ACC112 (cell line): ENCODE measurements around the gene ZSWIM6.
A peak's percentile ranks its signal among the peaks of the same experiment; 100 is the strongest.

Experiments used
- H2AFZ ChIP-seq: fragments of 200-600 bp; sonication (generic); one replicate; pipeline ENCODE4 v1.6.0; 2017; ENCODE audit warnings: antibody characterized with exemption, low read length; ENCODE audit not compliant: unreplicated experiment
- H3K27ac ChIP-seq: fragments of 200-600 bp; sonication (generic); 2 replicates; pipeline ENCODE4 v1.5.1; 2014; ENCODE audit warnings: low read depth, mild to moderate bottlenecking, antibody characterized with exemption, low read length, moderate library complexity
- H3K27me3 ChIP-seq: fragments of 200-600 bp; sonication (generic); 2 replicates; pipeline ENCODE4 v1.6.1; 2014; ENCODE audit warnings: mild to moderate bottlenecking, antibody characterized with exemption, low read length, moderate library complexity, mixed read lengths; ENCODE audit not compliant: insufficient read depth
- H3K36me3 ChIP-seq: fragments of 200-600 bp; sonication (generic); 2 replicates; pipeline ENCODE4 v1.6.1; 2016; ENCODE audit warnings: mild to moderate bottlenecking, antibody characterized with exemption, low read length, moderate library complexity, mixed read lengths; ENCODE audit not compliant: insufficient read depth
- H3K4me1 ChIP-seq: fragments of 200-600 bp; sonication (generic); one replicate; pipeline ENCODE4 v1.6.1; 2016; ENCODE audit warnings: low read length, mixed read lengths; ENCODE audit not compliant: insufficient read depth, unreplicated experiment, control insufficient read depth
- H3K4me3 ChIP-seq: fragments of 200-600 bp; sonication (generic); 2 replicates; pipeline ENCODE4 v1.5.1; 2014; ENCODE audit warnings: mild to moderate bottlenecking, low read depth, low read length
- H3K79me2 ChIP-seq: fragments of 200-600 bp; sonication (generic); one replicate; pipeline ENCODE4 v1.6.0; 2016; ENCODE audit warnings: low read length; ENCODE audit not compliant: control insufficient read depth, unreplicated experiment, insufficient read depth

The ZSWIM6 gene

DNA sequence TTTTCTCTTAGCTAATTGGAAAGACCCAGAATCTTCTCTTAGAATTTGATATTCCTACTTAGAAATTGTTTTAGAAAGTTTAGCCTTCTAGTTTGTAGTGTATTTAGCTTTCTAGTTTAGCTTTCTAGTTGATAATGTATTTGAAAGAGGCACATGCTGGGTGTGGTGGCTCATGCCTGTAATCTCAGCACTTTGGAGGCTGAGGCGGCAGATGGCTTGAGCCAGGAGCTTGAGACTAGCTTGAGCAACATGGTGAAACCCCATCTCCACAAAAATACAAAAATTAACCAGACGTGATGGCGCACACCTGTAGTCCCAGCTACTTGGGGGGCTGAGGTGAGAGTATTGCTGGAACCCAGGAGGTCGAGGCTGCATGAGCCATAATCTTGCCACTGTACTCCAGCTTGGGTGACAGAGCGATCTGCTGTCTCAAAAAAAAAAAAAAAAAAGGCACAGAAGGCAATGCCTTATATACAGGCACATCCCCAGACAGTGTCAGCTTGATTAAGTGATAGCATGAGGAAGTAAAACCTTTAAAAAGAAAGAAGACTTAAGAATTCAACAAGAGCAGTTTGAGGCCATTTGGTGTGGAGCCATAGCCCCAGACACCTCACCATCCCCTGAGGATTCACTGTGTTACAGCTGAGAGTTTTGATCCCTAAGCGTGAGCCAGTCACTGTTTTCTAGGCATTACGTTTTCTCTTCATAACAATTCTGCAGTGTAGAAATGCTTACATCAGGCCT, 34.6 kb downstream of the ZSWIM6 start:
- Histone ChIP-seq H3K36me3 (no peaks in the 10 kb centered on the region), H3K27ac (no peak overlapping the region), H3K4me3 (no peak overlapping the region), H3K79me2 (peaks cover 79% of the 10 kb centered on the region), H3K4me1 (peaks cover 7% of the 10 kb centered on the region), H2AFZ (no peak overlapping the region), H3K27me3 (no peaks in the 10 kb centered on the region)

DNA sequence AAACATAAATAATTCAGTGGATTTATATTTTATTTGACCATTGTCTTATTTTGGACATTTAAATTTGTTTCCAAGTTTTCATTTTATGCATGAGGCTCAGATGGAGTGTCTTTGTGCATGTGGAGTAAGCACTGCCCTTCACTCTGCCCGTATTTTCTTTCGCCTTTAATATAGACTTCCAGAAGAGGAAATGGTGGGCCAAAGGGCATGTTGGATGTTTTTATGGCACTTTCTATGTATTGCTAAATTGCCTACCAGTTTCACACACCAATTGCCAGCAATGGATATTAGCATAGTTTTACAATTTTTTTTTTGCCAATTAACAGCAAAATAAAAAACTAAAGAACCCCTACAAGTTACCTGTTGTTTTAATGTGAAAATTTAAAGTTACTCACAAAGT, 38.4 kb downstream of the ZSWIM6 start:
- no peak overlapping the region for H3K27ac ChIP-seq
- no peak overlapping the region for H2AFZ ChIP-seq
- H3K79me2 ChIP-seq = peaks cover 68% of the 10 kb centered on the region
- H3K27me3 ChIP-seq = no peaks in the 10 kb centered on the region
- 0 out of 2 replicates have a peak, but pooled peaks cover 2% of the 10 kb centered on the region for H3K36me3 ChIP-seq
- H3K4me1 ChIP-seq = no peaks in the 10 kb centered on the region
- H3K4me3 ChIP-seq = no peak overlapping the region

DNA sequence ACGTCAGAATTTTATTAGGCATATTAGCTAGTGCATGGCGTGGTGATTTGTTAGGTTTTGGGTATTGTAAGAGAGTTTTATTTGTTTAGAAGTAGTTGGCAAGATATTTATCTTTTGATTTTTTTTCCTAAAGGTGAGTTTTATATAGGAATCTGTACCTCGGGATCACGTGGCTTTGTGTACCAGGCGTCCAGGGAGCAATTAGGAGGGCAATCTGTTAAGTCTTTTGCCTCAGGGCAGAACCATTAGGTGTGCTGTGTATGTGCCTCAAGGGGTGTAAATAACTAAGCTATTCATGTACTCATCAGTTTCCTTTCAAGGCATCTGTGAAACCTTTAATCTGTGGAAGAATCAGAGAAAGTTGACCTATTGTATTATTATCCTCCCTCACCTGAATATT, 39.4 kb downstream of the ZSWIM6 start:
- Histone ChIP-seq H3K4me1 (no peaks in the 10 kb centered on the region), H3K4me3 (no peak overlapping the region), H3K36me3 (0 out of 2 replicates have a peak, but pooled peaks cover 2% of the 10 kb centered on the region), H2AFZ (no peak overlapping the region), H3K27me3 (no peaks in the 10 kb centered on the region), H3K79me2 (peaks cover 60% of the 10 kb centered on the region), H3K27ac (no peak overlapping the region)

DNA sequence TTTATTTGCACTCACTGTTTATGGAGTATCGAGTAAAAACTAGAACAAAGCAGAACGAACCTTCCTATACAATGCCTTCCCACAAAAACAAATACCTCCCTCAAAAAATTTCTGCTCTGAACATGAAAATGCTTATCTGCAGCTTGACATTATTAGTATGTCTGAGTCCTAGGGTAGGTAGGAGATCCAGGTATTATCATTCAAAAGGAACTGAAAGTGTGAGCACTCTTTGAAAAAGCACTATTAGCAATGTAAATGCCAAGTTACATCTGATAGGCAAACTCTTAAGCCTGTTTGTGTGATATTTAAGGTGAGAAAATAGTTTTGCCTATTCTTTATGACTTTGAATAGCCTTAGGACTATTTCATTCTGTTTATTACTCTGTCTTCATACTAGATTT, 47.6 kb downstream of the ZSWIM6 start:
- H3K27ac ChIP-seq = no peak overlapping the region

DNA sequence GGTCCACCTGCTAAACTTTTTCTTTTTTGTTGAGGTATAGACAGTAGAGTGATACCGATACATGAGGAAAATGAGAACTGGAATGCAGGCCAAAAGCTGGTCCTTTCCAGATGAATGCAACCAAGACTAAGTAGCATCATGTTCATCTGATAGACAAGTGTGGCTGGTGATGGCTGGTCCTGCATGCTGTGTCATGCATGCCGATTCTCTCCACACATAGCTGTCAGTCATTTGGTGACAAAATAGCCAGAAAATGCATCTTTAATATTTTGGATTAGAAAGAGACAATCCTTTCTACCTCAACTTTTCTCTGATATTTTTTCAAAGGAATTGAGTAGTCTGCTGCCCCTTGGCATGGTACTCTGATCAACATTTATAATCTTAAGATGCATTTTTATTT, 49.9 kb downstream of the ZSWIM6 start:
- Histone ChIP-seq H3K79me2 (peaks cover 67% of the 10 kb centered on the region), H3K4me3 (no peak overlapping the region), H3K27ac (no peak overlapping the region), H2AFZ (no peak overlapping the region), H3K4me1 (no peaks in the 10 kb centered on the region), H3K36me3 (no peaks in the 10 kb centered on the region), H3K27me3 (no peaks in the 10 kb centered on the region)

More for the DNA sequence above, 47.6 kb downstream of the ZSWIM6 start:
- H3K4me3 ChIP-seq = no peak overlapping the region
- peaks cover 47% of the 10 kb centered on the region for H3K79me2 ChIP-seq
- H2AFZ ChIP-seq = no peak overlapping the region
- H3K36me3 ChIP-seq = no peaks in the 10 kb centered on the region
- H3K4me1 ChIP-seq = no peaks in the 10 kb centered on the region
- H3K27me3 ChIP-seq = no peaks in the 10 kb centered on the region

DNA sequence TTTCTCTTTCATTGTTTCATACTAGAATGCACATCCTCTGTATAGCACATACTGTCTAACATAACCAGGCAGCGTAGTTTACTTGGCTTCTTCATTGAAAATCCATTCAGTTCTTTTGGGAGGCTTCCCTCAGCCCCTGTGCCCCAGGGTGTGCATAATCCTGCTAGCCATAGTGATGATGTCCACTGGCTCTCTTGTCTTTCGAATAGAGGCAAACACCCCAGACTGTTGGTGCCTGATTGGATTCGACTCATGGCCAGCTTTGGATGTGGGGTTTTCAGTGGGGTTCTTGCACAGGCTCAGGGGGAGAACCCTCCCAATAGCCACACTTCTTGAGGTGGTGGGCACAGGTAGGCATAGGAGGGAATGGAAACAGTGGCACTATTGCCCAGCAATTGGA, 53.6 kb downstream of the ZSWIM6 start:
- no peak overlapping the region for H2AFZ ChIP-seq
- H3K36me3 ChIP-seq = no peaks in the 10 kb centered on the region
- no peak overlapping the region for H3K4me3 ChIP-seq
- peaks cover 5% of the 10 kb centered on the region for H3K4me1 ChIP-seq
- H3K27me3 ChIP-seq = no peaks in the 10 kb centered on the region
- H3K79me2 ChIP-seq = peaks cover 70% of the 10 kb centered on the region
- no peak overlapping the region for H3K27ac ChIP-seq

DNA sequence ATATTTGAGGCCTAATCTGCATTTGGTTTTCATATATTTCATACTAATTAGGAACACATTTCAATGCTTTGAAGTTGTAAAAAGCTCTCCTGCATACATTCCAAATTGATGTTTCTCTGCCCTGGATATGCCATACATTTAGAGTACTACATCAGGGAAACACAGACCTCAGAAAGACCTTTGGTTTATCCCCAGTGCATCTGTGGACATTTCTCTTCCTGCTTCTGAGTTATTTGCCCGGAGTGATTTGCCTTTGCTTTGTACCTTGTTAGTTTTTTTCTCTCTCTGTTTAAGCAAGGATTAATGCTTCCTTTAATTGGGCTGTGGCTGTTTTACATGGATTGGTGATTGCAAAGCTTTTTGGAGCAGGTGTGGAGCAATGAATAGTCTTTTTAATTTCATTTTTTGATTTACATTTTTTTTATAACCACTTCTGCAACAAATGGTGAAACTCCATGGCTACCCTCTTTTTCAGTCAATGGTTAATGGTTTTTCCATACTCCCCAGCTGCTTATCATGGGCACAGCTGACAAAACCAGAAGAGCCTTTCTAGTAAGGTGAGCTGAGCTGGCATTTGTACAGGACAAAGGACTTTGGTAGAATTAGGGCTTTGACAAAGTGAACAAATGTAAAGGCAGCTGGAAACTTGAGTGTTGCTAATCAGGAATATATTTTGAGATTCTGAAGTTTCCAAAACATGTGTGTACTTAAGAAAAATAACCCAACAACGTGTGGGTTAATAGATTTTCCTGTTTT, 54.2 kb downstream of the ZSWIM6 start:
- Histone ChIP-seq H3K4me3 (no peak overlapping the region), H3K27me3 (no peaks in the 10 kb centered on the region), H3K79me2 (peaks cover 76% of the 10 kb centered on the region), H3K27ac (no peak overlapping the region), H3K36me3 (no peaks in the 10 kb centered on the region), H2AFZ (no peak overlapping the region), H3K4me1 (peaks cover 5% of the 10 kb centered on the region)

DNA sequence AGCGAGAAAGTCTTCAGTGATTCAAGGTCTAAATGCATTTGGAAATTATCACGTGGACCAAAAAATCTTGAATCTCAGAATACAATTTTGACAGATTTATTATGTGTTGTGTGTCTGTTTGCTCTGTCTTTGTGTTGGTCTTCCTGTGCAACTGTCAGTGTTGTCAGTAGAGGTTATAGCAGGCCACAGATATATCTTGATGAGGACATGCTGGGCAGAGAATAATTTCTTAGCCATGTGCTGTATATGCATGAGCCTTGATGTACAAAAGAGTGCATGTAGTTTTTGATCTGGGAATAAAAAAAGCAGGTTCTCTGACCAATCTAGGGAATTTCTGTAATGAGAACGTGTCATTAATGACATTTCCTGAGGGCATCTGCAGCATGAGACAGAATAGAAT, 57.6 kb downstream of the ZSWIM6 start:
- H3K27ac ChIP-seq = no peak overlapping the region

DNA sequence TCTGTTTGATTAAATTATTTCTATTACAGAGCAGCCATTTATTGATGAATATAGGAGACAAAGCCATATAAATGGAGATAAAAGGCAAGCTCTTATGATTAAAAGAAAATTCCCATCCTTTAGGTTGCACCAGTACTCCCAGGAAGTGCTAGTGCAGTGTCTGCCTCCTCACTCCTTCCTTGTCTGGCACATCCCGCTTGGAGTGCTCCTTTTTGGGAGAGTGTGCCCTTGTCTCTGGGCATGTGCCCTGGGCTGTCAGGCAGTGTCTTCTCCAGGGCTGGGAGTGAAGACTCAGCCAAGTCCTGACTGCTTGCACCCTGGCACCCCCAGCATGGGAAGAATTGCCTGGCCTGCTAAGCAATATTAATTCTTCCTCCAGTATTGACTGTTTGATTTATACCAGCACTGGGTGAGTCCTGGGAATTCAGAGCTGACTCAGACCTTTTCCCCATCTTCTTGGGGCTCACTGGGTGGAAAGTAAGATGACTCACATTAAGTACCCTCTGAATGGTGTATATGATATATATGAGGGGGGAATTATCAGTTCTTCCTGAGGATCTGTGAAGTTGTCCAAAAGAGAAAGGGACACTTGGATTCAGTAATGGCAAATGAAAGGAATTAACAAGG, 62.1 kb downstream of the ZSWIM6 start:
- Histone ChIP-seq H3K4me1 (peaks cover 31% of the 10 kb centered on the region), H2AFZ (no peak overlapping the region), H3K79me2 (peaks cover 72% of the 10 kb centered on the region), H3K36me3 (no peaks in the 10 kb centered on the region), H3K27ac (0 out of 2 replicates have a peak overlapping the region, but pooled peaks have one; percentile 4), H3K4me3 (no peak overlapping the region), H3K27me3 (no peaks in the 10 kb centered on the region)

More for the DNA sequence above, 57.6 kb downstream of the ZSWIM6 start:
- no peak overlapping the region for H2AFZ ChIP-seq
- no peaks in the 10 kb centered on the region for H3K36me3 ChIP-seq
- H3K4me1 ChIP-seq = peaks cover 17% of the 10 kb centered on the region
- H3K27me3 ChIP-seq = no peaks in the 10 kb centered on the region
- H3K79me2 ChIP-seq = peaks cover 76% of the 10 kb centered on the region
- H3K4me3 ChIP-seq = no peak overlapping the region

DNA sequence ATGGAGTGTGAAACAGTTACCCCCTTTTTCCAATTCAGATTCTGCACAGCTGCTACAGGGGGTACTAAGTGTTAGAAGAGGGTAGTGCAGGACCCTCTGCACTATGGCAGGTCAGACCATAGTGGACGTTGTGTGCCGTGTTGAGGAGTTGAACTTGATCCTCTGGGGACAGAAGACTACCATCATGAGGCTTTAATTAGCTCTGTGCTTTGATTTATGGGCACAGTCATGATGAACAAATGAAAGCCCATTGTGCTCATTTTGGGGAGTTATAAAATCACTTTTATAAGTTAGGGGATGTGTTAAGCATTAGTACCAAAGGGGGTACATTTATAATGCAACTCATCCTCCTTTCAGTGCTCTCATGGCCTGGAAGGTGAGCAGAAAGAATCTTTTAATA, 62.7 kb downstream of the ZSWIM6 start:
- Histone ChIP-seq H3K79me2 (peaks cover 74% of the 10 kb centered on the region), H2AFZ (no peak overlapping the region), H3K4me3 (no peak overlapping the region), H3K27me3 (no peaks in the 10 kb centered on the region), H3K27ac (no peak overlapping the region), H3K4me1 (peaks cover 31% of the 10 kb centered on the region), H3K36me3 (no peaks in the 10 kb centered on the region)
